ENCODE data around the gene CEACAM7. TPM values are rescaled to one million over a fixed set of nuclear protein-coding genes. Genes with fewer than 3 reads are reported as not detected.
A peak's percentile ranks its signal among the peaks of the same experiment; 100 is the strongest.

CEACAM7 gene
- total and polyA plus RNA-seq, 2 donors (not counting 1 experiment from before 2014, with no cell fraction given) = not detected

DNA sequence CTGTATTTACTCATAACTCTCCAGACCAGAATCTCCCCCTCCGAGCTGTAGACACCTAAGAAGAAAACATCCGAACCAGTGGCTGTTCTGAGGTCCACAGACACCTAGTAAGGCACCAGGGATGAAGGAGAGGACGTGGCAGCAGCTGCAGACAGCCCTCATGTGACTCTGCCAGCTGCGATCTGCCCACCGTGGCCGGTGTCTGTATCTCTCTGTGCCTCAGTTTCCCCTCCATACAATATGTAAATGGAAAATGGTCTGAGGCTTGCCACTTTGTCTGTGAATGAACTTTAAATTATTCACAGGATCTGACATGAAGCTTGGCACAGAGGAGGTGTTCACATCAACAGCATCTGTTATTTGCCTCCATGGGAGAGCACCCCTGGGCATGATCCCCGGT, 63.6 kb downstream of the CEACAM7 start:
- CTCF ChIA-PET = no interaction called here

DNA sequence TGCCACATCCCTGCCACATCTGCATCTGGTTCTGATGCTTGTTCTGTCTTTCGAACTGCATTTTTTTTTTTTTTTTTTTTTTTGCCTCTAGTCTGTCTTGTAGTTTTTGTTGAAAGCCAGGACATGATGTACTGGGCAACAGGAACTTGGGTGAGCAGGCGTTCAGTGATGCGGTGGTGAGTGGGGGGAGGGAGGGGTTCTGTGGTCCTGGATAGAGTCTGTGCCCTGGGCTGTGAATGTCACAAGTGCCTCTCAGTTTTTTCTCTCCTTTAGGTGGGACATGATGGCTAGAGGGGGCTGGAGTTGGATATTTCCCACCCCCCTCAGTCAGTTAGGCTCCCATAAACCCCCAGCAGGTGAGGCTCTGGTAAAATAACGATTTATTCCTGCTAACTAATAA, 64.7 kb downstream of the CEACAM7 start:
- intact Hi-C loops (cut with micrococcal nuclease) = no loop called here
- no peaks in the 10 kb centered on the region for H3K4me1 Mint-ChIP-seq
- no peak overlapping the region for H2AFZ ChIP-seq (ENCODE audit: insufficient read depth, low read depth, low read length, poor library complexity, severe bottlenecking)
- no peaks in the 10 kb centered on the region for H3K36me3 ChIP-seq (replicated peaks in 1 of 2; ENCODE audit: control extremely low read depth in 1 of 2, control insufficient read depth in 1 of 2, extremely low read depth in 1 of 2, insufficient read depth in 2 of 2, low read length in 1 of 2)
- DNase-seq (no peak), ATAC-seq (ENCODE audit: low read depth) (no peak)
- no peak overlapping the region for H3K4me2 ChIP-seq (replicated peaks; ENCODE audit: low read depth, low read length, poor library complexity, severe bottlenecking)
- H3K4me3 ChIP-seq (ENCODE audit: control extremely low read depth in 1 of 5, extremely low read depth in 1 of 5, insufficient read depth in 1 of 5, low read depth in 2 of 5, low read length in 4 of 5) = no peak overlapping the region
- CTCF ChIA-PET = no interaction called here
- POLR2A ChIA-PET = no interaction called here
- peaks cover 0 to 17% (median 4%) of the 10 kb centered on the region in 4 experiments for H3K27me3 ChIP-seq (replicated peaks in 1 of 4; ENCODE audit: control extremely low read depth in 1 of 4, control insufficient read depth in 3 of 4, insufficient read depth in 4 of 4, low read length in 3 of 4)
- no peak overlapping the region for H3K9ac ChIP-seq (ENCODE audit: low read length)
- H3K9me3 Mint-ChIP-seq (ENCODE audit: insufficient read depth) = no peaks in the 10 kb centered on the region
- WGBS (ENCODE audit: insufficient coverage) = 25% methylated on average over 2 of the region's 4 CpGs
- no peak overlapping the region for H3K4me3 Mint-ChIP-seq
- TF ChIP-seq EZH2 (IDR thresholded peaks at IDR 0.05; ENCODE audit: borderline replicate concordance, insufficient read depth, low read depth, low read length, poor library complexity, severe bottlenecking) = no peak
- TF ChIP-seq, protein P1, sequence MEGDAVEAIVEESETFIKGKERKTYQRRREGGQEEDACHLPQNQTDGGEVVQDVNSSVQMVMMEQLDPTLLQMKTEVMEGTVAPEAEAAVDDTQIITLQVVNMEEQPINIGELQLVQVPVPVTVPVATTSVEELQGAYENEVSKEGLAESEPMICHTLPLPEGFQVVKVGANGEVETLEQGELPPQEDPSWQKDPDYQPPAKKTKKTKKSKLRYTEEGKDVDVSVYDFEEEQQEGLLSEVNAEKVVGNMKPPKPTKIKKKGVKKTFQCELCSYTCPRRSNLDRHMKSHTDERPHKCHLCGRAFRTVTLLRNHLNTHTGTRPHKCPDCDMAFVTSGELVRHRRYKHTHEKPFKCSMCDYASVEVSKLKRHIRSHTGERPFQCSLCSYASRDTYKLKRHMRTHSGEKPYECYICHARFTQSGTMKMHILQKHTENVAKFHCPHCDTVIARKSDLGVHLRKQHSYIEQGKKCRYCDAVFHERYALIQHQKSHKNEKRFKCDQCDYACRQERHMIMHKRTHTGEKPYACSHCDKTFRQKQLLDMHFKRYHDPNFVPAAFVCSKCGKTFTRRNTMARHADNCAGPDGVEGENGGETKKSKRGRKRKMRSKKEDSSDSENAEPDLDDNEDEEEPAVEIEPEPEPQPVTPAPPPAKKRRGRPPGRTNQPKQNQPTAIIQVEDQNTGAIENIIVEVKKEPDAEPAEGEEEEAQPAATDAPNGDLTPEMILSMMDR (IDR thresholded peaks at IDR 0.05) = no peak
- H3K27ac Mint-ChIP-seq = no peak overlapping the region
- no peaks in the 10 kb centered on the region for H4K20me1 ChIP-seq (ENCODE audit: control insufficient read depth, insufficient read depth, low read length, poor library complexity, severe bottlenecking)
- H3K27ac ChIP-seq (ENCODE audit: low read length in 2 of 2) = no peak overlapping the region
- no peaks in the 10 kb centered on the region for H3K79me2 ChIP-seq (ENCODE audit: control insufficient read depth, insufficient read depth, low read length)
- peaks cover 24% of the 10 kb centered on the region for H3K27me3 Mint-ChIP-seq
- no peaks in the 10 kb centered on the region for H3K4me1 ChIP-seq (ENCODE audit: control insufficient read depth in 2 of 2, insufficient read depth in 2 of 2, low read length in 2 of 2)
- H3K9me3 ChIP-seq (ENCODE audit: control extremely low read depth in 1 of 3, control insufficient read depth in 2 of 3, insufficient read depth in 1 of 3, low read length in 2 of 3) = peaks cover 0 to 6% (median 0%) of the 10 kb centered on the region in 3 donors

More for the DNA sequence above, 63.6 kb downstream of the CEACAM7 start:
- Histone ChIP-seq H2AFZ (ENCODE audit: insufficient read depth, low read depth, low read length, poor library complexity, severe bottlenecking) (no peak overlapping the region), H3K36me3 (replicated peaks in 1 of 2; ENCODE audit: control extremely low read depth in 1 of 2, control insufficient read depth in 1 of 2, extremely low read depth in 1 of 2, insufficient read depth in 2 of 2, low read length in 1 of 2) (no peaks in the 10 kb centered on the region), H3K4me2 (replicated peaks; ENCODE audit: low read depth, low read length, poor library complexity, severe bottlenecking) (no peak overlapping the region), H3K27ac (ENCODE audit: low read length in 2 of 2) (no peak overlapping the region), H3K79me2 (ENCODE audit: control insufficient read depth, insufficient read depth, low read length) (no peaks in the 10 kb centered on the region), H3K4me1 (ENCODE audit: control insufficient read depth in 2 of 2, insufficient read depth in 2 of 2, low read length in 2 of 2) (no peaks in the 10 kb centered on the region), H3K27me3 (replicated peaks in 1 of 4; ENCODE audit: control extremely low read depth in 1 of 4, control insufficient read depth in 3 of 4, insufficient read depth in 4 of 4, low read length in 3 of 4) (peaks cover 0 to 18% (median 5%) of the 10 kb centered on the region in 4 experiments), H3K4me3 (ENCODE audit: control extremely low read depth in 1 of 5, extremely low read depth in 1 of 5, insufficient read depth in 1 of 5, low read depth in 2 of 5, low read length in 4 of 5) (peak overlapping the region in 1 of 5 experiments; percentile 15), H3K9me3 (ENCODE audit: control extremely low read depth in 1 of 3, control insufficient read depth in 2 of 3, insufficient read depth in 1 of 3, low read length in 2 of 3) (peaks cover 0 to 7% (median 0%) of the 10 kb centered on the region in 3 donors), H4K20me1 (ENCODE audit: control insufficient read depth, insufficient read depth, low read length, poor library complexity, severe bottlenecking) (no peaks in the 10 kb centered on the region), H3K9ac (ENCODE audit: low read length) (no peak overlapping the region)
- no peak overlapping the region for H3K27ac Mint-ChIP-seq
- POLR2A ChIA-PET = no interaction called here
- 66% methylated on average over 3 of the region's 7 CpGs for WGBS (ENCODE audit: insufficient coverage)
- no peak overlapping the region for H3K4me3 Mint-ChIP-seq
- intact Hi-C loops (cut with micrococcal nuclease) = no loop called here
- TF ChIP-seq, protein P1 (IDR thresholded peaks at IDR 0.05) = no peak
- TF ChIP-seq EZH2 (IDR thresholded peaks at IDR 0.05; ENCODE audit: borderline replicate concordance, insufficient read depth, low read depth, low read length, poor library complexity, severe bottlenecking) = no peak
- H3K27me3 Mint-ChIP-seq = peaks cover 29% of the 10 kb centered on the region
- no peaks in the 10 kb centered on the region for H3K9me3 Mint-ChIP-seq (ENCODE audit: insufficient read depth)
- ATAC-seq (ENCODE audit: low read depth) (no peak), DNase-seq (no peak)
- H3K4me1 Mint-ChIP-seq = no peaks in the 10 kb centered on the region

Small RNA genes lying within 50 kb of the gene (small RNA-seq; reads per million reads assigned to genes)
- gene AC243960.4 (ENCODE audit: insufficient read length, low read depth, low replicate concordance) = not detected

Other genes with a start within 250 kb of the CEACAM7 start
- 31.6 and 31.8 TPM in 2 replicates for gene DMAC2, start 248.4 kb downstream of the CEACAM7 start, total RNA-seq
- 32.7 and 41.7 TPM in 2 replicates for gene DMAC2, start 248.4 kb downstream of the CEACAM7 start, polyA plus RNA-seq
- gene ERICH4, start 245.1 kb downstream of the CEACAM7 start, total RNA-seq = not detected in 2 replicates
- gene ERICH4, start 245.1 kb downstream of the CEACAM7 start, polyA plus RNA-seq = not detected in 2 replicates
- 18.9 and 19.3 TPM in 2 replicates for gene CEACAM21, start 112.1 kb downstream of the CEACAM7 start, total RNA-seq
- 18.7 and 27.3 TPM in 2 replicates for gene CEACAM21, start 112.1 kb downstream of the CEACAM7 start, polyA plus RNA-seq
- not detected in 2 replicates for gene CEACAM4, start 61.2 kb downstream of the CEACAM7 start, total RNA-seq
- gene CEACAM4, start 61.2 kb downstream of the CEACAM7 start, polyA plus RNA-seq = 0.34 TPM in 1 of 2 replicates, not detected in the other
- not detected in 2 replicates for gene CEACAM5, start 20.4 kb upstream of the CEACAM7 start, total RNA-seq
- gene CEACAM5, start 20.4 kb upstream of the CEACAM7 start, polyA plus RNA-seq = not detected in 2 replicates
- not detected in 2 replicates for gene CEACAM6, start 67.3 kb upstream of the CEACAM7 start, total RNA-seq
- not detected in 2 replicates for gene CEACAM6, start 67.3 kb upstream of the CEACAM7 start, polyA plus RNA-seq
- gene CEACAM3, start 108.3 kb upstream of the CEACAM7 start, total RNA-seq = not detected in 2 replicates
- gene CEACAM3, start 108.3 kb upstream of the CEACAM7 start, polyA plus RNA-seq = 0.14 TPM in 1 of 2 replicates, not detected in the other
- not detected in 2 replicates for gene LYPD4, start 156.4 kb upstream of the CEACAM7 start, total RNA-seq
- not detected in 2 replicates for gene LYPD4, start 156.4 kb upstream of the CEACAM7 start, polyA plus RNA-seq
- gene DMRTC2, start 156.8 kb upstream of the CEACAM7 start, total RNA-seq = not detected in 2 replicates
- not detected in 2 replicates for gene DMRTC2, start 156.8 kb upstream of the CEACAM7 start, polyA plus RNA-seq
- 3,294 and 3,322 TPM in 2 replicates for gene RPS19, start 172.0 kb upstream of the CEACAM7 start, total RNA-seq
- gene RPS19, start 172.0 kb upstream of the CEACAM7 start, polyA plus RNA-seq = 6,261 and 9,144 TPM in 2 replicates
- gene CD79A, start 189.0 kb upstream of the CEACAM7 start, total RNA-seq = 1,230 and 1,280 TPM in 2 replicates
- gene CD79A, start 189.0 kb upstream of the CEACAM7 start, polyA plus RNA-seq = 1,116 and 1,471 TPM in 2 replicates
- gene ARHGEF1, start 194.9 kb upstream of the CEACAM7 start, total RNA-seq = 646 and 661 TPM in 2 replicates
- gene ARHGEF1, start 194.9 kb upstream of the CEACAM7 start, polyA plus RNA-seq = 886 and 1,024 TPM in 2 replicates
- 2.3 and 2.4 TPM in 2 replicates for gene ERFL, start 240.2 kb upstream of the CEACAM7 start, total RNA-seq
- 5.1 and 5.5 TPM in 2 replicates for gene ERFL, start 240.2 kb upstream of the CEACAM7 start, polyA plus RNA-seq

All from B cell (primary cell).